Mesenchymal stem cell (in vitro differentiated cells and primary cell): ENCODE results near the gene SRXN1.

Experiments
- DNase-seq: peaks from one replicate; pipeline ENCODE4 v3.0.0-alpha.2; 2013
- H2AFZ ChIP-seq: one replicate; pipeline ENCODE4 v1.6.1; 2013; ENCODE audit warnings: low read depth, mild to moderate bottlenecking, control low read depth, inconsistent platforms, low read length, moderate library complexity
- H2AK5ac ChIP-seq: 2 replicates; pipeline ENCODE4 v1.6.1; 2013; ENCODE audit warnings: low read length, moderate library complexity, mild to moderate bottlenecking, inconsistent platforms; ENCODE audit not compliant: severe bottlenecking
- H2BK120ac ChIP-seq: one replicate; pipeline ENCODE4 v1.6.1; 2013; ENCODE audit warnings: low read depth, mild to moderate bottlenecking, inconsistent platforms, low read length, moderate library complexity
- H2BK12ac ChIP-seq, 2 experiments: one replicate each; pipeline ENCODE4 v1.6.1; 2013; ENCODE audit warnings: inconsistent platforms in 2 of 2, low read length in 2 of 2, mild to moderate bottlenecking in 2 of 2, moderate library complexity in 2 of 2, control low read depth in 1 of 2
- H2BK15ac ChIP-seq: one replicate; pipeline ENCODE4 v1.6.1; 2013; ENCODE audit warnings: mild to moderate bottlenecking, low read depth, inconsistent platforms; ENCODE audit not compliant: poor library complexity, severe bottlenecking
- H2BK5ac ChIP-seq: 2 replicates; pipeline ENCODE4 v1.6.1; 2013; ENCODE audit warnings: low read depth, mild to moderate bottlenecking, low read length, control low read depth, inconsistent platforms; ENCODE audit not compliant: poor library complexity, severe bottlenecking
- H3K14ac ChIP-seq, 2 experiments: one replicate each; pipeline ENCODE4 v1.6.1; 2013; ENCODE audit warnings: inconsistent platforms in 2 of 2, low read length in 2 of 2, control low read depth in 1 of 2, mild to moderate bottlenecking in 1 of 2, moderate library complexity in 1 of 2
- H3K18ac ChIP-seq, 2 experiments: one replicate each; pipeline ENCODE4 v1.6.1; 2013; ENCODE audit warnings: inconsistent platforms in 2 of 2, low read length in 2 of 2, control low read depth in 1 of 2, low read depth in 1 of 2, mild to moderate bottlenecking in 1 of 2
- H3K23ac ChIP-seq, 2 experiments: one replicate each; pipeline ENCODE4 v1.6.1; 2013; ENCODE audit warnings: inconsistent platforms in 2 of 2, low read length in 2 of 2, mild to moderate bottlenecking in 2 of 2, moderate library complexity in 2 of 2, control low read depth in 1 of 2
- H3K27ac ChIP-seq: 2 replicates; pipeline ENCODE4 v1.5.1; 2013; ENCODE audit warnings: mild to moderate bottlenecking, moderate library complexity, low read length, control low read depth, inconsistent platforms; ENCODE audit not compliant: poor library complexity, severe bottlenecking
- H3K27me3 ChIP-seq, 2 experiments: 2 replicates each; pipeline versions ENCODE4 v1.6.1 to v1.7.0; 2013; ENCODE audit warnings: low read length in 2 of 2, mild to moderate bottlenecking in 2 of 2, moderate library complexity in 2 of 2, control low read depth in 1 of 2, inconsistent platforms in 1 of 2; ENCODE audit not compliant: control insufficient read depth in 1 of 2, insufficient read depth in 1 of 2
- H3K36me3 ChIP-seq, 2 experiments: 2 replicates each; pipeline versions ENCODE4 v1.6.1 to v1.7.0; 2013; ENCODE audit warnings: low read length in 2 of 2, control low read depth in 1 of 2, inconsistent platforms in 1 of 2, low read depth in 1 of 2, mild to moderate bottlenecking in 1 of 2; ENCODE audit not compliant: insufficient read depth in 2 of 2, control insufficient read depth in 1 of 2
- H3K4ac ChIP-seq, 2 experiments: one replicate each; pipeline ENCODE4 v1.6.1; 2013; ENCODE audit warnings: inconsistent platforms in 2 of 2, low read length in 2 of 2, mild to moderate bottlenecking in 2 of 2, moderate library complexity in 2 of 2, control low read depth in 1 of 2, low read depth in 1 of 2
- H3K4me1 ChIP-seq: 2 replicates; pipeline ENCODE4 v1.6.1; 2013; ENCODE audit warnings: low read depth, low read length, control low read depth; ENCODE audit not compliant: control insufficient read depth, insufficient read depth
- H3K4me2 ChIP-seq: 2 replicates; pipeline ENCODE4 v1.6.1; 2013; ENCODE audit warnings: low read length, mild to moderate bottlenecking, inconsistent platforms; ENCODE audit not compliant: poor library complexity, severe bottlenecking
- H3K4me3 ChIP-seq, 2 experiments: 2 replicates each; pipeline versions ENCODE4 v1.5.1 to v1.7.0; 2013; ENCODE audit warnings: low read length in 2 of 2, mild to moderate bottlenecking in 2 of 2, control low read depth in 1 of 2, low read depth in 1 of 2; ENCODE audit not compliant: insufficient read depth in 1 of 2
- H3K79me1 ChIP-seq: replicated peaks from 2 replicates; pipeline ENCODE4 v1.6.1; 2013; ENCODE audit warnings: mild to moderate bottlenecking, control low read depth, low read length, inconsistent platforms; ENCODE audit not compliant: poor library complexity, severe bottlenecking
- H3K9ac ChIP-seq: 2 replicates; pipeline ENCODE4 v1.7.0; 2013; ENCODE audit warnings: mild to moderate bottlenecking, low read length, moderate library complexity
- H3K9me3 ChIP-seq: 2 replicates; pipeline ENCODE4 v1.7.0; 2013; ENCODE audit warnings: mild to moderate bottlenecking, low read length; ENCODE audit not compliant: control insufficient read depth
- H4K8ac ChIP-seq: one replicate; pipeline ENCODE4 v1.6.1; 2013; ENCODE audit warnings: inconsistent platforms, mild to moderate bottlenecking, low read length, moderate library complexity
- H4K91ac ChIP-seq: one replicate; pipeline ENCODE4 v1.6.1; 2013; ENCODE audit warnings: mild to moderate bottlenecking, low read length, inconsistent platforms
- WGBS: methylation state at CpG from one replicate; pipeline ENCODE4 v1.1.7; 2013; ENCODE audit warnings: mixed read lengths; 5-methylcytosine and 5-hydroxymethylcytosine counted together

Gene SRXN1

GRCh38 chr20:634148-634925 lies 18.7 kb downstream of the SRXN1 start:
- no peak overlapping the region for H3K4me2 ChIP-seq
- H2AFZ ChIP-seq: no peak overlapping the region
- 64% methylated on average over 14 of the region's 14 CpGs for WGBS
- no peak overlapping the region for H2BK15ac ChIP-seq
- no peak overlapping the region for H2BK120ac ChIP-seq
- H3K79me1 ChIP-seq: no peaks in the 10 kb centered on the region
- H3K27ac ChIP-seq: no peak overlapping the region
- no peak overlapping the region for H2AK5ac ChIP-seq
- H3K4ac ChIP-seq: no peak overlapping the region
- H3K4me1 ChIP-seq: no peaks in the 10 kb centered on the region
- no peak overlapping the region for H3K4me3 ChIP-seq
- DNase-seq: no peak
- H2BK5ac ChIP-seq: no peak overlapping the region
- H3K9ac ChIP-seq: no peak overlapping the region
- H4K91ac ChIP-seq: no peak overlapping the region
- no peaks in the 10 kb centered on the region for H3K36me3 ChIP-seq
- no peak overlapping the region for H2BK12ac ChIP-seq
- no peak overlapping the region for H3K14ac ChIP-seq
- H4K8ac ChIP-seq: no peak overlapping the region
- no peak overlapping the region for H3K23ac ChIP-seq
- peaks cover 42 to 61% of the 10 kb centered on the region in 2 experiments for H3K27me3 ChIP-seq
- no peak overlapping the region for H3K18ac ChIP-seq
- H3K9me3 ChIP-seq: no peaks in the 10 kb centered on the region

GRCh38 chr20:631101-631500 lies 21.9 kb downstream of the SRXN1 start:
- no peak overlapping the region for H2AFZ ChIP-seq
- no peaks in the 10 kb centered on the region for H3K36me3 ChIP-seq
- H3K14ac ChIP-seq: no peak overlapping the region
- H2BK12ac ChIP-seq: no peak overlapping the region
- no peak overlapping the region for H2BK15ac ChIP-seq
- no peak overlapping the region for H2BK120ac ChIP-seq
- no peak overlapping the region for H3K9ac ChIP-seq
- H3K27me3 ChIP-seq: peaks cover 40 to 79% of the 10 kb centered on the region in 2 experiments
- no peak overlapping the region for H2BK5ac ChIP-seq
- no peak for DNase-seq
- no peak overlapping the region for H3K4me3 ChIP-seq
- H3K23ac ChIP-seq: no peak overlapping the region
- no peaks in the 10 kb centered on the region for H3K79me1 ChIP-seq
- H3K18ac ChIP-seq: no peak overlapping the region
- H3K4me2 ChIP-seq: no peak overlapping the region
- no peak overlapping the region for H4K91ac ChIP-seq
- no peak overlapping the region for H4K8ac ChIP-seq
- H3K27ac ChIP-seq: no peak overlapping the region
- H3K4me1 ChIP-seq: no peaks in the 10 kb centered on the region
- no peaks in the 10 kb centered on the region for H3K9me3 ChIP-seq
- no peak overlapping the region for H3K4ac ChIP-seq
- no CpG with 5 or more reads among the region's 1 CpG for WGBS
- H2AK5ac ChIP-seq: no peak overlapping the region

- Histone ChIP-seq H3K9me3 (peaks cover 8% of the 10 kb centered on the region), H3K9ac (no peak overlapping the region), H3K18ac (no peak overlapping the region), H3K4me3 (no peak overlapping the region), H2BK12ac (no peak overlapping the region), H3K23ac (no peak overlapping the region), H3K4ac (no peak overlapping the region), H3K27ac (no peak overlapping the region), H3K36me3 (no peaks in the 10 kb centered on the region), H3K4me2 (no peak overlapping the region), H4K91ac (no peak overlapping the region), H3K14ac (no peak overlapping the region), H2AK5ac (no peak overlapping the region), H3K27me3 (peaks cover 44 to 82% of the 10 kb centered on the region in 2 experiments), H2BK120ac (no peak overlapping the region), H2BK5ac (no peak overlapping the region), H2BK15ac (no peak overlapping the region), H3K4me1 (no peaks in the 10 kb centered on the region), H2AFZ (no peak overlapping the region), H4K8ac (no peak overlapping the region), H3K79me1 (no peaks in the 10 kb centered on the region)
- no peak for DNase-seq
- 69% methylated on average over 2 of the region's 2 CpGs for WGBS
These were observed 26.4 kb downstream of the SRXN1 start for GRCh38 chr20:626579-626978.

- DNase-seq: no peak
- H3K4me3 ChIP-seq: no peak overlapping the region
- H4K91ac ChIP-seq: no peak overlapping the region
- no peak overlapping the region for H2BK12ac ChIP-seq
- H3K4ac ChIP-seq: no peak overlapping the region
- no peak overlapping the region for H2BK120ac ChIP-seq
- no peak overlapping the region for H3K18ac ChIP-seq
- no peak overlapping the region for H3K27ac ChIP-seq
- H3K4me2 ChIP-seq: no peak overlapping the region
- WGBS: 91% methylated on average over 3 of the region's 4 CpGs
- H2AK5ac ChIP-seq: no peak overlapping the region
- H2BK5ac ChIP-seq: no peak overlapping the region
- no peaks in the 10 kb centered on the region for H3K79me1 ChIP-seq
- H3K36me3 ChIP-seq: no peaks in the 10 kb centered on the region
- peaks cover 8% of the 10 kb centered on the region for H3K9me3 ChIP-seq
- no peaks in the 10 kb centered on the region for H3K4me1 ChIP-seq
- no peak overlapping the region for H3K23ac ChIP-seq
- peaks cover 50 to 75% of the 10 kb centered on the region in 2 experiments for H3K27me3 ChIP-seq
- no peak overlapping the region for H4K8ac ChIP-seq
- no peak overlapping the region for H3K9ac ChIP-seq
- no peak overlapping the region for H2BK15ac ChIP-seq
- no peak overlapping the region for H2AFZ ChIP-seq
- H3K14ac ChIP-seq: no peak overlapping the region
These were observed 27.6 kb downstream of the SRXN1 start for GRCh38 chr20:625360-625932.
